ENCODE data around the gene CCSAP. TPM values are rescaled to one million over a fixed set of nuclear protein-coding genes. Genes with fewer than 3 reads are reported as not detected.

CCSAP gene
- total and polyA plus RNA-seq, 2 donors (not counting 1 experiment from before 2014, with no cell fraction given), result 4.4 to 6.9 TPM

GRCh38 chr1:229309684-229310083 lies 33.2 kb downstream of the CCSAP start:
- Histone ChIP-seq H3K79me2 (ENCODE audit: control insufficient read depth, insufficient read depth, low read length) (no peaks in the 10 kb centered on the region), H3K9ac (ENCODE audit: insufficient read depth, low read length) (no peak overlapping the region), H3K36me3 (ENCODE audit: control insufficient read depth, insufficient read depth, low read length) (no peaks in the 10 kb centered on the region), H2AFZ (ENCODE audit: low read length) (no peak overlapping the region), H3K4me1 (ENCODE audit: control insufficient read depth, extremely low read depth, insufficient read depth, low read length) (no peaks in the 10 kb centered on the region), H3K9me3 (ENCODE audit: control insufficient read depth, insufficient read depth, low read depth, low read length) (no peaks in the 10 kb centered on the region), H3K27ac (ENCODE audit: insufficient read depth, low read length) (no peak overlapping the region), H4K20me1 (ENCODE audit: control insufficient read depth, extremely low read depth, insufficient read depth, low read length) (no peaks in the 10 kb centered on the region), H3K4me2 (ENCODE audit: extremely low read depth, insufficient read depth, low read length) (no peak overlapping the region), H3K4me3 (replicated peaks in 1 of 4; ENCODE audit: control extremely low read depth in 1 of 4, insufficient read depth in 1 of 4, low read depth in 3 of 4, low read length in 4 of 4) (no peak overlapping the region), H3K27me3 (ENCODE audit: control insufficient read depth, insufficient read depth, low read length) (no peaks in the 10 kb centered on the region)
- no peak for DNase-seq (ENCODE audit: low read depth in 2 of 2)
- TF ChIP-seq CTCF (conservative IDR thresholded peaks at IDR 0.05 in 1 of 2, IDR thresholded peaks at IDR 0.05 in 1 of 2; ENCODE audit: low read depth in 1 of 2, low read length in 2 of 2), result no peak
- no peak for TF ChIP-seq EZH2 (IDR thresholded peaks at IDR 0.05; ENCODE audit: low read length, missing control alignments)

DNA sequence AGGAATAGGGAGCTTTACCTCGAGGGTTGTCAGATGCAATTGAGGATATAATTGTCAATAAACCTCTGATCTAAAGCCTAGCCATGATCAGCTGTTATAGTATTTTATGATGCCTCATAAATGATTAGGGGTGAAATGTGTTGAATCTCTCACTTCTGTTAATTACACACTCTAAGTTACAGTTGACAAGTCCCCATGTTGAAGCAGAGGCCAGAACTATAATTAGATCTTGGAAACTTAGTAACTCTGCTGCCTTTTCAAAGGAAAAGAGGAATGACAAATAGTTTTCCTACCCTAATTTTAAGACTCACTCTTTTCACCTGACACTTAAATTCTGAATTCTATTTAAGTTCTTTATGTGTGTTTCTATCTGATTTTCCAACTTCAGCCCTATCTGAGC lies 33.8 kb downstream of the CCSAP start:
- TF ChIP-seq CTCF (conservative IDR thresholded peaks at IDR 0.05 in 1 of 2, IDR thresholded peaks at IDR 0.05 in 1 of 2; ENCODE audit: low read depth in 1 of 2, low read length in 2 of 2), result no peak
- no peak for TF ChIP-seq EZH2 (IDR thresholded peaks at IDR 0.05; ENCODE audit: low read length, missing control alignments)
- DNase-seq (ENCODE audit: low read depth in 2 of 2), result no peak
- Histone ChIP-seq H3K36me3 (ENCODE audit: control insufficient read depth, insufficient read depth, low read length) (no peaks in the 10 kb centered on the region), H3K4me3 (replicated peaks in 1 of 4; ENCODE audit: control extremely low read depth in 1 of 4, insufficient read depth in 1 of 4, low read depth in 3 of 4, low read length in 4 of 4) (no peak overlapping the region), H3K27ac (ENCODE audit: insufficient read depth, low read length) (no peak overlapping the region), H3K9me3 (ENCODE audit: control insufficient read depth, insufficient read depth, low read depth, low read length) (no peaks in the 10 kb centered on the region), H3K79me2 (ENCODE audit: control insufficient read depth, insufficient read depth, low read length) (no peaks in the 10 kb centered on the region), H2AFZ (ENCODE audit: low read length) (no peak overlapping the region), H3K9ac (ENCODE audit: insufficient read depth, low read length) (no peak overlapping the region), H4K20me1 (ENCODE audit: control insufficient read depth, extremely low read depth, insufficient read depth, low read length) (no peaks in the 10 kb centered on the region), H3K4me2 (ENCODE audit: extremely low read depth, insufficient read depth, low read length) (no peak overlapping the region), H3K4me1 (ENCODE audit: control insufficient read depth, extremely low read depth, insufficient read depth, low read length) (no peaks in the 10 kb centered on the region), H3K27me3 (ENCODE audit: control insufficient read depth, insufficient read depth, low read length) (no peaks in the 10 kb centered on the region)

DNA sequence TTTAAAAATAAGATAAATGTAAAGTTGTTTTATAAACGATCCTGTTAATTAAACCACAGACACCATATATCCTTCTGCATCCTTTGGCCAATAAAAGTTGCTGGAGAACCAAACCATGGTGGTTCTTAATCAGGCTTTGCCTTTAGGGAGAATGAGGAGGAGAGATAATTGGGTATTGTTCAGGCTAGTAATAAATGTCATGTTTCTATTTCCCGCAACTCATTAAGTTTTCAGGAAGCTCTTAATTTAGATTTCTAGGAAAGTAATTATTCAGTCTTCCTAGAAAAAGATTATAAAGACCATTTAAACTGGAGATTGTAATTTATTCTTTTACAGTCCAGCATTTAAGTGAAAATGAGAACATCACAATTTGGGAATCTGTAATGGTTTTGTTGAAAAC lies 37.5 kb downstream of the CCSAP start:
- Histone ChIP-seq H3K4me3 (replicated peaks in 1 of 4; ENCODE audit: control extremely low read depth in 1 of 4, insufficient read depth in 1 of 4, low read depth in 3 of 4, low read length in 4 of 4) (no peak overlapping the region), H4K20me1 (ENCODE audit: control insufficient read depth, extremely low read depth, insufficient read depth, low read length) (no peaks in the 10 kb centered on the region), H2AFZ (ENCODE audit: low read length) (no peak overlapping the region), H3K79me2 (ENCODE audit: control insufficient read depth, insufficient read depth, low read length) (no peaks in the 10 kb centered on the region), H3K27ac (ENCODE audit: insufficient read depth, low read length) (no peak overlapping the region), H3K9ac (ENCODE audit: insufficient read depth, low read length) (no peak overlapping the region), H3K4me2 (ENCODE audit: extremely low read depth, insufficient read depth, low read length) (no peak overlapping the region), H3K36me3 (ENCODE audit: control insufficient read depth, insufficient read depth, low read length) (peaks cover 1% of the 10 kb centered on the region), H3K9me3 (ENCODE audit: control insufficient read depth, insufficient read depth, low read depth, low read length) (no peaks in the 10 kb centered on the region), H3K4me1 (ENCODE audit: control insufficient read depth, extremely low read depth, insufficient read depth, low read length) (no peaks in the 10 kb centered on the region), H3K27me3 (ENCODE audit: control insufficient read depth, insufficient read depth, low read length) (no peaks in the 10 kb centered on the region)
- DNase-seq (ENCODE audit: low read depth in 2 of 2), result no peak
- TF ChIP-seq CTCF (conservative IDR thresholded peaks at IDR 0.05 in 1 of 2, IDR thresholded peaks at IDR 0.05 in 1 of 2; ENCODE audit: low read depth in 1 of 2, low read length in 2 of 2) (no peak), EZH2 (IDR thresholded peaks at IDR 0.05; ENCODE audit: low read length, missing control alignments) (no peak)

All from fibroblast of lung (primary cell).